ENCODE results near the gene HOXC6. TPM values are rescaled to one million over a fixed set of nuclear protein-coding genes. Genes with fewer than 3 reads are reported as not detected.

Gene HOXC6
- total RNA-seq, 1 experiment from 2014 or later, result not detected

DNA sequence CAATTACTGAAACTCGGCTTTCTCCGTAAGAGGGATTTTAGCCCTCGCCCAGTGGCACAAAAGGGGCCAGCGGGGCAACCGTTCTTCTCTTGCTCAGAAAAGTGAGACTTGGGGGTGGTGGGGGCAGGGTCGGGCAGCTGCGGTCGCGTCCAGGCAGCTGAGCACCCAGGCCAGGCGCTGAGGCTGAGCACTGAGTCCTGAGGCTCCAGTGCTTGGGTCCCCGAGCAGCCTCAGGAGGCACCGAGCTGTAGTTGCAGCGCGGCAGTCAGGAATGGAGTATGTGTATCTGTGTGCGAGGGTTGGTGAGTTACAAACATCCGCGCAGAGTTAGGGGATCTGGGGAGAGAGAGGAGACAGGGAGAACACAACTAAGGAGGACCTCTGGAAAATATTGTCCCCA is 4.1 kb upstream of the HOXC6 start:
- peak; percentile 55 for ATAC-seq
- ChIA-PET POLR2A (interaction anchor here (0.5 to 1.5 kb wide), 2 partner anchors 175 to 177 kb away, joined by 3 to 4 read pairs; no protein-coding TSS in a partner anchor), CTCF (interaction anchor here (0.9 to 3.9 kb wide), 9 partner anchors 9 to 191 kb away, joined by 3 to 25 read pairs (median 9); partner anchors contain the start of genes HOXC5, HOXC8 and SMUG1)
- Mint-ChIP-seq H3K27me3 (ENCODE audit: low read depth) (peaks cover 100% of the 10 kb centered on the region), H3K9me3 (no peaks in the 10 kb centered on the region), H3K36me3 (no peaks in the 10 kb centered on the region; the same call in 1 of the 2 replicates), H3K4me3 (no peak overlapping the region), H3K4me1 (peaks cover 24% of the 10 kb centered on the region), H3K27ac (no peak overlapping the region)
- DNase-seq (ENCODE audit: low spot score), result no peak
- TF ChIP-seq, protein P1, sequence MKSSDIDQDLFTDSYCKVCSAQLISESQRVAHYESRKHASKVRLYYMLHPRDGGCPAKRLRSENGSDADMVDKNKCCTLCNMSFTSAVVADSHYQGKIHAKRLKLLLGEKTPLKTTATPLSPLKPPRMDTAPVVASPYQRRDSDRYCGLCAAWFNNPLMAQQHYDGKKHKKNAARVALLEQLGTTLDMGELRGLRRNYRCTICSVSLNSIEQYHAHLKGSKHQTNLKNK (CRISPR knock-in tag; IDR thresholded peaks at IDR 0.05), result no peak
- no peak for TF ChIP-seq ZNF121 (CRISPR knock-in tag; IDR thresholded peaks at IDR 0.05)
- TF ChIP-seq NFE2L1 (CRISPR knock-in tag; IDR thresholded peaks at IDR 0.05), result no peak
- TF ChIP-seq NR3C1 (CRISPR knock-in tag; conservative IDR thresholded peaks at IDR 0.05; ENCODE audit: low read depth), result no peak
- TF ChIP-seq, protein P2, sequence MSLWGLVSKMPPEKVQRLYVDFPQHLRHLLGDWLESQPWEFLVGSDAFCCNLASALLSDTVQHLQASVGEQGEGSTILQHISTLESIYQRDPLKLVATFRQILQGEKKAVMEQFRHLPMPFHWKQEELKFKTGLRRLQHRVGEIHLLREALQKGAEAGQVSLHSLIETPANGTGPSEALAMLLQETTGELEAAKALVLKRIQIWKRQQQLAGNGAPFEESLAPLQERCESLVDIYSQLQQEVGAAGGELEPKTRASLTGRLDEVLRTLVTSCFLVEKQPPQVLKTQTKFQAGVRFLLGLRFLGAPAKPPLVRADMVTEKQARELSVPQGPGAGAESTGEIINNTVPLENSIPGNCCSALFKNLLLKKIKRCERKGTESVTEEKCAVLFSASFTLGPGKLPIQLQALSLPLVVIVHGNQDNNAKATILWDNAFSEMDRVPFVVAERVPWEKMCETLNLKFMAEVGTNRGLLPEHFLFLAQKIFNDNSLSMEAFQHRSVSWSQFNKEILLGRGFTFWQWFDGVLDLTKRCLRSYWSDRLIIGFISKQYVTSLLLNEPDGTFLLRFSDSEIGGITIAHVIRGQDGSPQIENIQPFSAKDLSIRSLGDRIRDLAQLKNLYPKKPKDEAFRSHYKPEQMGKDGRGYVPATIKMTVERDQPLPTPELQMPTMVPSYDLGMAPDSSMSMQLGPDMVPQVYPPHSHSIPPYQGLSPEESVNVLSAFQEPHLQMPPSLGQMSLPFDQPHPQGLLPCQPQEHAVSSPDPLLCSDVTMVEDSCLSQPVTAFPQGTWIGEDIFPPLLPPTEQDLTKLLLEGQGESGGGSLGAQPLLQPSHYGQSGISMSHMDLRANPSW (CRISPR knock-in tag; conservative IDR thresholded peaks at IDR 0.05; ENCODE audit: low read depth), result no peak
- TF ChIP-seq RELA (CRISPR knock-in tag; IDR thresholded peaks at IDR 0.05; ENCODE audit: borderline replicate concordance), result no peak
- TF ChIP-seq, protein P3, sequence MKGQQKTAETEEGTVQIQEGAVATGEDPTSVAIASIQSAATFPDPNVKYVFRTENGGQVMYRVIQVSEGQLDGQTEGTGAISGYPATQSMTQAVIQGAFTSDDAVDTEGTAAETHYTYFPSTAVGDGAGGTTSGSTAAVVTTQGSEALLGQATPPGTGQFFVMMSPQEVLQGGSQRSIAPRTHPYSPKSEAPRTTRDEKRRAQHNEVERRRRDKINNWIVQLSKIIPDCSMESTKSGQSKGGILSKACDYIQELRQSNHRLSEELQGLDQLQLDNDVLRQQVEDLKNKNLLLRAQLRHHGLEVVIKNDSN (CRISPR knock-in tag; IDR thresholded peaks at IDR 0.05), result no peak
- no peak for TF ChIP-seq ZNF138 (CRISPR knock-in tag; conservative IDR thresholded peaks at IDR 0.05)
- TF ChIP-seq, protein P4, sequence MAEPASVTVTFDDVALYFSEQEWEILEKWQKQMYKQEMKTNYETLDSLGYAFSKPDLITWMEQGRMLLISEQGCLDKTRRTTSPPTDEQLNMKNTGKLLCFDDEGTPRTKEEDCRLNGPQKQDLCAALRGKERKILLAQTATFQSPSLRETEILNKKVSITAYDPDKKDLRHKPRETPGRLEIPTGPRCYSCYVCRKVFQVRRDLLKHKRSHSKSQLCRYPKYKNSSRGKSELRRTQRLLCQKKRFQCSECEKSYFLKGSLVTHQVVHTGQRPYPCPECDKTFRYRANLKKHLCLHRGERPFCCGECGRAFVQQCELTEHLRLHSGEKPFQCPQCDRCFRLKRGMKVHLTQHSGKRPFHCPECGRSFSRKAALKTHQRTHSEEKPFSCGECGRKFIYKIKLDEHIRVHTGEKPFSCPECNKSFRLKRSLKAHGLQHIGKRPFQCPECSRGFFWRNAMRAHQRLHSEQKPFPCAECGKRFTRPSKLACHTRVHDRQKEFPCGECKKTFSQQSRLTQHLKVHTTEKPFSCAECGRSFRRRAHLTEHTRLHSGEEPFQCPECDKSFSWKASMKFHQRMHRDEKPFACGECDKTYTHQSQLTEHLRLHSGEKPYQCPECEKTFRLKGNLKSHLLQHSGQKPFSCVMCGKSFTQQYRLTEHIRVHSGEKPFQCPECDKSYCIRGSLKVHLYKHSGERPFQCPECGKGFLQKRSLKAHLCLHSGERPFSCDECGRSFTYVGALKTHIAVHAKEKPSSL (CRISPR knock-in tag; conservative IDR thresholded peaks at IDR 0.05), result no peak
- TF ChIP-seq, protein P5, sequence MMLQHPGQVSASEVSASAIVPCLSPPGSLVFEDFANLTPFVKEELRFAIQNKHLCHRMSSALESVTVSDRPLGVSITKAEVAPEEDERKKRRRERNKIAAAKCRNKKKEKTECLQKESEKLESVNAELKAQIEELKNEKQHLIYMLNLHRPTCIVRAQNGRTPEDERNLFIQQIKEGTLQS (CRISPR knock-in tag; conservative IDR thresholded peaks at IDR 0.05), result no peak
- TF ChIP-seq, protein P6, sequence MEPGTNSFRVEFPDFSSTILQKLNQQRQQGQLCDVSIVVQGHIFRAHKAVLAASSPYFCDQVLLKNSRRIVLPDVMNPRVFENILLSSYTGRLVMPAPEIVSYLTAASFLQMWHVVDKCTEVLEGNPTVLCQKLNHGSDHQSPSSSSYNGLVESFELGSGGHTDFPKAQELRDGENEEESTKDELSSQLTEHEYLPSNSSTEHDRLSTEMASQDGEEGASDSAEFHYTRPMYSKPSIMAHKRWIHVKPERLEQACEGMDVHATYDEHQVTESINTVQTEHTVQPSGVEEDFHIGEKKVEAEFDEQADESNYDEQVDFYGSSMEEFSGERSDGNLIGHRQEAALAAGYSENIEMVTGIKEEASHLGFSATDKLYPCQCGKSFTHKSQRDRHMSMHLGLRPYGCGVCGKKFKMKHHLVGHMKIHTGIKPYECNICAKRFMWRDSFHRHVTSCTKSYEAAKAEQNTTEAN (CRISPR knock-in tag; IDR thresholded peaks at IDR 0.05), result no peak
- TF ChIP-seq ZNF423 (CRISPR knock-in tag; IDR thresholded peaks at IDR 0.05), result no peak
- no peak for TF ChIP-seq ZNF671 (CRISPR knock-in tag; IDR thresholded peaks at IDR 0.05)
- TF ChIP-seq, protein P7, sequence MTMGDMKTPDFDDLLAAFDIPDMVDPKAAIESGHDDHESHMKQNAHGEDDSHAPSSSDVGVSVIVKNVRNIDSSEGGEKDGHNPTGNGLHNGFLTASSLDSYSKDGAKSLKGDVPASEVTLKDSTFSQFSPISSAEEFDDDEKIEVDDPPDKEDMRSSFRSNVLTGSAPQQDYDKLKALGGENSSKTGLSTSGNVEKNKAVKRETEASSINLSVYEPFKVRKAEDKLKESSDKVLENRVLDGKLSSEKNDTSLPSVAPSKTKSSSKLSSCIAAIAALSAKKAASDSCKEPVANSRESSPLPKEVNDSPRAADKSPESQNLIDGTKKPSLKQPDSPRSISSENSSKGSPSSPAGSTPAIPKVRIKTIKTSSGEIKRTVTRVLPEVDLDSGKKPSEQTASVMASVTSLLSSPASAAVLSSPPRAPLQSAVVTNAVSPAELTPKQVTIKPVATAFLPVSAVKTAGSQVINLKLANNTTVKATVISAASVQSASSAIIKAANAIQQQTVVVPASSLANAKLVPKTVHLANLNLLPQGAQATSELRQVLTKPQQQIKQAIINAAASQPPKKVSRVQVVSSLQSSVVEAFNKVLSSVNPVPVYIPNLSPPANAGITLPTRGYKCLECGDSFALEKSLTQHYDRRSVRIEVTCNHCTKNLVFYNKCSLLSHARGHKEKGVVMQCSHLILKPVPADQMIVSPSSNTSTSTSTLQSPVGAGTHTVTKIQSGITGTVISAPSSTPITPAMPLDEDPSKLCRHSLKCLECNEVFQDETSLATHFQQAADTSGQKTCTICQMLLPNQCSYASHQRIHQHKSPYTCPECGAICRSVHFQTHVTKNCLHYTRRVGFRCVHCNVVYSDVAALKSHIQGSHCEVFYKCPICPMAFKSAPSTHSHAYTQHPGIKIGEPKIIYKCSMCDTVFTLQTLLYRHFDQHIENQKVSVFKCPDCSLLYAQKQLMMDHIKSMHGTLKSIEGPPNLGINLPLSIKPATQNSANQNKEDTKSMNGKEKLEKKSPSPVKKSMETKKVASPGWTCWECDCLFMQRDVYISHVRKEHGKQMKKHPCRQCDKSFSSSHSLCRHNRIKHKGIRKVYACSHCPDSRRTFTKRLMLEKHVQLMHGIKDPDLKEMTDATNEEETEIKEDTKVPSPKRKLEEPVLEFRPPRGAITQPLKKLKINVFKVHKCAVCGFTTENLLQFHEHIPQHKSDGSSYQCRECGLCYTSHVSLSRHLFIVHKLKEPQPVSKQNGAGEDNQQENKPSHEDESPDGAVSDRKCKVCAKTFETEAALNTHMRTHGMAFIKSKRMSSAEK (CRISPR knock-in tag; IDR thresholded peaks at IDR 0.05; ENCODE audit: borderline replicate concordance), result no peak
- no peak for TF ChIP-seq CREM (CRISPR knock-in tag; IDR thresholded peaks at IDR 0.05)
- TF ChIP-seq, protein P8, sequence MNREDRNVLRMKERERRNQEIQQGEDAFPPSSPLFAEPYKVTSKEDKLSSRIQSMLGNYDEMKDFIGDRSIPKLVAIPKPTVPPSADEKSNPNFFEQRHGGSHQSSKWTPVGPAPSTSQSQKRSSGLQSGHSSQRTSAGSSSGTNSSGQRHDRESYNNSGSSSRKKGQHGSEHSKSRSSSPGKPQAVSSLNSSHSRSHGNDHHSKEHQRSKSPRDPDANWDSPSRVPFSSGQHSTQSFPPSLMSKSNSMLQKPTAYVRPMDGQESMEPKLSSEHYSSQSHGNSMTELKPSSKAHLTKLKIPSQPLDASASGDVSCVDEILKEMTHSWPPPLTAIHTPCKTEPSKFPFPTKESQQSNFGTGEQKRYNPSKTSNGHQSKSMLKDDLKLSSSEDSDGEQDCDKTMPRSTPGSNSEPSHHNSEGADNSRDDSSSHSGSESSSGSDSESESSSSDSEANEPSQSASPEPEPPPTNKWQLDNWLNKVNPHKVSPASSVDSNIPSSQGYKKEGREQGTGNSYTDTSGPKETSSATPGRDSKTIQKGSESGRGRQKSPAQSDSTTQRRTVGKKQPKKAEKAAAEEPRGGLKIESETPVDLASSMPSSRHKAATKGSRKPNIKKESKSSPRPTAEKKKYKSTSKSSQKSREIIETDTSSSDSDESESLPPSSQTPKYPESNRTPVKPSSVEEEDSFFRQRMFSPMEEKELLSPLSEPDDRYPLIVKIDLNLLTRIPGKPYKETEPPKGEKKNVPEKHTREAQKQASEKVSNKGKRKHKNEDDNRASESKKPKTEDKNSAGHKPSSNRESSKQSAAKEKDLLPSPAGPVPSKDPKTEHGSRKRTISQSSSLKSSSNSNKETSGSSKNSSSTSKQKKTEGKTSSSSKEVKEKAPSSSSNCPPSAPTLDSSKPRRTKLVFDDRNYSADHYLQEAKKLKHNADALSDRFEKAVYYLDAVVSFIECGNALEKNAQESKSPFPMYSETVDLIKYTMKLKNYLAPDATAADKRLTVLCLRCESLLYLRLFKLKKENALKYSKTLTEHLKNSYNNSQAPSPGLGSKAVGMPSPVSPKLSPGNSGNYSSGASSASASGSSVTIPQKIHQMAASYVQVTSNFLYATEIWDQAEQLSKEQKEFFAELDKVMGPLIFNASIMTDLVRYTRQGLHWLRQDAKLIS (CRISPR knock-in tag; IDR thresholded peaks at IDR 0.05; ENCODE audit: borderline replicate concordance), result no peak
- TF ChIP-seq, protein P9, sequence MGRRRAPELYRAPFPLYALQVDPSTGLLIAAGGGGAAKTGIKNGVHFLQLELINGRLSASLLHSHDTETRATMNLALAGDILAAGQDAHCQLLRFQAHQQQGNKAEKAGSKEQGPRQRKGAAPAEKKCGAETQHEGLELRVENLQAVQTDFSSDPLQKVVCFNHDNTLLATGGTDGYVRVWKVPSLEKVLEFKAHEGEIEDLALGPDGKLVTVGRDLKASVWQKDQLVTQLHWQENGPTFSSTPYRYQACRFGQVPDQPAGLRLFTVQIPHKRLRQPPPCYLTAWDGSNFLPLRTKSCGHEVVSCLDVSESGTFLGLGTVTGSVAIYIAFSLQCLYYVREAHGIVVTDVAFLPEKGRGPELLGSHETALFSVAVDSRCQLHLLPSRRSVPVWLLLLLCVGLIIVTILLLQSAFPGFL (CRISPR knock-in tag; IDR thresholded peaks at IDR 0.05; ENCODE audit: borderline replicate concordance), result no peak

Data from WTC11 (cell line).